Neural cell (in vitro differentiated cells): Measurements from ENCODE around the gene PIGZ. TPM values are rescaled to one million over a fixed set of nuclear protein-coding genes. Genes with fewer than 3 reads are reported as not detected.

Experiments
- H2AFZ ChIP-seq: fragments of 200-600, 300-800 bp; sonication (generic), shearing (Covaris generic); 2 replicates; pipeline ENCODE4 v1.6.0; 2014; ENCODE audit warnings: low read depth, mild to moderate bottlenecking, antibody characterized with exemption, low read length, moderate library complexity
- H3F3A ChIP-seq: fragments of 200-600 bp; shearing (Covaris generic); 2 replicates; pipeline ENCODE4 v1.6.1; 2016; ENCODE audit warnings: mild to moderate bottlenecking, moderate library complexity, mixed read lengths, antibody characterized with exemption, low read length; ENCODE audit not compliant: insufficient read depth, poor library complexity, severe bottlenecking
- H3K27ac ChIP-seq: fragments of 200-600, 300-800 bp; sonication (generic), shearing (Covaris generic); 2 replicates; pipeline ENCODE4 v1.5.1; 2014; ENCODE audit warnings: mild to moderate bottlenecking, low read length, moderate library complexity
- H3K27me3 ChIP-seq: fragments of 300-800, 200-600 bp; sonication (generic), shearing (Covaris generic); 2 replicates; pipeline ENCODE4 v1.6.0; 2014; ENCODE audit warnings: mild to moderate bottlenecking, low read depth, low read length, moderate library complexity; ENCODE audit not compliant: insufficient read depth
- H3K36me3 ChIP-seq: fragments of 300-800, 200-600 bp; sonication (generic), shearing (Covaris generic); 2 replicates; pipeline ENCODE4 v1.5.1; 2014; ENCODE audit warnings: mild to moderate bottlenecking, antibody characterized with exemption, low read length, moderate library complexity; ENCODE audit not compliant: insufficient read depth
- H3K4me2 ChIP-seq: fragments of 300-800, 200-600 bp; sonication (generic), shearing (Covaris generic); 2 replicates; pipeline ENCODE4 v1.6.0; 2014; ENCODE audit warnings: mild to moderate bottlenecking, low read length
- H3K4me3 ChIP-seq: fragments of 300-800, 200-600 bp; sonication (generic), shearing (Covaris generic); 2 replicates; pipeline ENCODE4 v1.5.1; 2014; ENCODE audit warnings: mild to moderate bottlenecking, low read length, moderate library complexity
- H3K79me2 ChIP-seq: fragments of 200-600 bp; shearing (Covaris generic); replicated peaks from 2 replicates; pipeline ENCODE4 v1.6.0; 2014; ENCODE audit warnings: mild to moderate bottlenecking, low read length, moderate library complexity; ENCODE audit not compliant: insufficient read depth
- H3K9ac ChIP-seq: fragments of 300-800, 200-600 bp; sonication (generic), shearing (Covaris generic); 2 replicates; pipeline ENCODE4 v1.6.1; 2016; ENCODE audit warnings: mild to moderate bottlenecking, low read length, mixed read lengths
- H3K9me2 ChIP-seq: fragments of 200-600 bp; shearing (Covaris generic); 2 replicates; pipeline ENCODE4 v1.6.1; 2016; ENCODE audit warnings: mild to moderate bottlenecking, low read length, mixed read lengths; ENCODE audit not compliant: insufficient read depth
- H3K9me3 ChIP-seq: fragments of 200-600, 300-800 bp; sonication (generic), shearing (Covaris generic); 2 replicates; pipeline ENCODE4 v1.6.1; 2016; ENCODE audit warnings: mild to moderate bottlenecking, mixed run types, low read length, moderate library complexity, mixed read lengths
- H4K20me1 ChIP-seq: fragments of 200-600 bp; shearing (Covaris generic); 2 replicates; pipeline ENCODE4 v1.6.1; 2016; ENCODE audit warnings: mild to moderate bottlenecking, mixed run types; ENCODE audit not compliant: insufficient read depth
- CTCF ChIP-seq: fragments of 450-650 bp; IDR thresholded peaks from 2 replicates; pipeline ENCODE4 v1.5.1; 2014; ENCODE audit warnings: antibody characterized with exemption, mild to moderate bottlenecking, moderate library complexity; ENCODE audit not compliant: poor library complexity, severe bottlenecking
- EP300 ChIP-seq: fragments of 450-650 bp; conservative IDR thresholded peaks from 2 replicates; pipeline ENCODE4 v1.6.1; 2014; ENCODE audit warnings: antibody characterized with exemption, mild to moderate bottlenecking, moderate library complexity; ENCODE audit not compliant: poor library complexity, severe bottlenecking
- EZH2 ChIP-seq: fragments of 200-600, 300-800 bp; shearing (Covaris generic), sonication (generic); IDR thresholded peaks from 2 replicates; pipeline ENCODE4 v1.6.1; 2014; ENCODE audit warnings: antibody characterized with exemption, low read length, borderline replicate concordance, mild to moderate bottlenecking; ENCODE audit not compliant: insufficient read depth, poor library complexity, severe bottlenecking
- MXI1 ChIP-seq: fragments of 450-650 bp; conservative IDR thresholded peaks from 2 replicates; pipeline ENCODE4 v1.6.1; 2014; ENCODE audit warnings: antibody characterized with exemption, mild to moderate bottlenecking; ENCODE audit not compliant: poor library complexity, severe bottlenecking
- POLR2AphosphoS5 ChIP-seq: IDR thresholded peaks from 2 replicates; pipeline ENCODE4 v1.6.1; 2012
- RAD21 ChIP-seq: fragments of 450-650 bp; conservative IDR thresholded peaks from 2 replicates; pipeline ENCODE4 v1.6.1; 2014; ENCODE audit warnings: antibody characterized with exemption, mild to moderate bottlenecking, moderate library complexity
- REST ChIP-seq: IDR thresholded peaks from 2 replicates; pipeline ENCODE4 v1.6.1; 2012; ENCODE audit warnings: borderline replicate concordance
- SMC3 ChIP-seq: fragments of 450-650 bp; conservative IDR thresholded peaks from 2 replicates; pipeline ENCODE4 v1.6.1; 2014; ENCODE audit warnings: antibody characterized with exemption, mild to moderate bottlenecking, moderate library complexity; ENCODE audit not compliant: poor library complexity
- TAF1 ChIP-seq: IDR thresholded peaks from 2 replicates; pipeline ENCODE4 v1.6.1; 2012; ENCODE audit warnings: low read depth
- polyA plus RNA-seq: library from polyadenylated mRNA; depleted of rRNA; stranded (reverse); fragments of >200 nt; gene quantifications from 2 replicates; pipeline ENCODE4 v1.2.3, GENCODE V29; 2014

PIGZ gene
- polyA plus RNA-seq, 1 donor from 2014 or later: 6.5 TPM

- Histone ChIP-seq H4K20me1 (no peaks in the 10 kb centered on the region), H2AFZ (no peak overlapping the region), H3K9ac (no peak overlapping the region), H3K79me2 (no peaks in the 10 kb centered on the region), H3K4me3 (no peak overlapping the region), H3K9me2 (no peaks in the 10 kb centered on the region), H3K9me3 (no peaks in the 10 kb centered on the region), H3K36me3 (no peaks in the 10 kb centered on the region), H3F3A (no peaks in the 10 kb centered on the region), H3K4me2 (no peak overlapping the region), H3K27me3 (no peaks in the 10 kb centered on the region), H3K27ac (no peak overlapping the region)
- no peak for TF ChIP-seq TAF1
Observed at GRCh38 chr3:197017003-197017402, 48.4 kb upstream of the PIGZ start.

GRCh38 chr3:197015790-197016736 is 47.4 kb upstream of the PIGZ start:
- Histone ChIP-seq H3K4me2 (no peak overlapping the region), H3K9ac (no peak overlapping the region), H3K4me3 (no peak overlapping the region), H3K36me3 (no peaks in the 10 kb centered on the region), H3K9me2 (no peaks in the 10 kb centered on the region), H4K20me1 (no peaks in the 10 kb centered on the region), H3K9me3 (no peaks in the 10 kb centered on the region), H2AFZ (no peak overlapping the region), H3F3A (no peaks in the 10 kb centered on the region), H3K79me2 (no peaks in the 10 kb centered on the region), H3K27ac (no peak overlapping the region), H3K27me3 (no peaks in the 10 kb centered on the region)
- TF ChIP-seq CTCF (no peak), REST (no peak), EP300 (no peak), MXI1 (no peak), POLR2AphosphoS5 (no peak), EZH2 (no peak), SMC3 (no peak), TAF1 (no peak), RAD21 (no peak)
